Stimulated activated naive CD8-positive, alpha-beta T cell treated with anti-CD3 and anti-CD28 coated beads, Interleukin-15, Interleukin-2, amounts not matched to agents 100 U/mL and 50 U/mL, for 24 hours (primary cell): ENCODE results near the gene KMT2E.

Source experiments
- ATAC-seq: fragments of 150-1000 bp; cut with Tn5 transposase; one replicate; pipeline ENCODE4 v1.10.0; 2021
- DNase-seq: peaks from one replicate; pipeline ENCODE4 v3.0.0; 2021

The KMT2E gene

DNA sequence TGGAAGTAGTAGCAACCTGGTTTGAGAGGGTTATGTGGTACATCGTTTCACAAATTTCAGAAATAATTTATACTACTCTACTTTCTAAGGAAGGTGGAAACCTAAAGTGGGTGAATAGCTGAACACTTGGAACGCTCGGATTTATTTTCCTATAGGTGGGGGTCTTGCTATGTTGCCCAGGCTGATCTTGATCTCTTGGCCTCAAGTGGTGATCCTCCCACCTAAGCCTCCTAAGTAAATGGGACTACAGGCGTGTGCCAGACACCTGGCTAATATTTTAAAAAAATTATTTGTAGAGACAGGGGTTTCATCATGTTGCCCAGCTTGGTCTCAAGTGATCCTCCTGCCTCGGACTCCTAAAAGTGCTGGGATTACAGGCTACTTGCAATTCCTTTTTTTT is 6.7 kb upstream of the KMT2E start:
- ATAC-seq, result no peak

GRCh38 chr7:105009667-105010503 is 4.1 kb upstream of the KMT2E start:
- DNase-seq (no peak), ATAC-seq (no peak)

More for the DNA sequence above, 6.7 kb upstream of the KMT2E start:
- no peak for DNase-seq

GRCh38 chr7:105010504-105011130 is 3.4 kb upstream of the KMT2E start:
- DNase-seq, result no peak
- no peak for ATAC-seq

DNA sequence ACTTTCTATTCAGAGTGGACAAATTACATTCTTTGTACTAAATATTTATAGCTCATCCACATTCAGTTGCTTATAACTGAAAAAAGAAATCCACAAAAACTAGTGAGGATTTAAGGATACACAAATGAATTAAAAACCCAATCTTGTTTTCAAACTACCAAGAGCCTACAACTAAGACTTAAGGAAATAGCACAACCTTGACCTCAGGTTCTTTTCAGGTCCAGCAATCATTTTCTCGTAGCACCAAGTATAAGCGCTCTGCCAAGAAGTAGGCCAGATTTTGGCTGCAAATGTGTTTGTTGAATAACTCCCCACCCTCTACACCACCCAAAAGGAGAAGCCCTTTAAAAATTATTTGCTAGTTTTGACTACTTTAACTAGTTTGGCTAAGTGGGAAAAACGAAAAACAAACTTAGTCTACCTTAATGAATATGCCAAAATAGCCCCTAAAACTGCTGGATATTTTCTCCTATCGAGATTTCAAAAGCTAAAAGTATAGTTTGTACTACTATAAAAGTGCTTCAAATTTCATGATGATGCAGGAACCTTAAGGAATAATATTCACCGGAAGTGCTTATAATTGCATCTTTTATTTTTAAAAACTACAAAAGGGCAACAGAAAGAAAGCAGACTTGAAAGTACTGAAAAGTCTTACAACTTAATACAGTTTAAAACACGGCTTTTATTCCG is 2.7 kb upstream of the KMT2E start:
- ATAC-seq (no peak), DNase-seq (no peak)

DNA sequence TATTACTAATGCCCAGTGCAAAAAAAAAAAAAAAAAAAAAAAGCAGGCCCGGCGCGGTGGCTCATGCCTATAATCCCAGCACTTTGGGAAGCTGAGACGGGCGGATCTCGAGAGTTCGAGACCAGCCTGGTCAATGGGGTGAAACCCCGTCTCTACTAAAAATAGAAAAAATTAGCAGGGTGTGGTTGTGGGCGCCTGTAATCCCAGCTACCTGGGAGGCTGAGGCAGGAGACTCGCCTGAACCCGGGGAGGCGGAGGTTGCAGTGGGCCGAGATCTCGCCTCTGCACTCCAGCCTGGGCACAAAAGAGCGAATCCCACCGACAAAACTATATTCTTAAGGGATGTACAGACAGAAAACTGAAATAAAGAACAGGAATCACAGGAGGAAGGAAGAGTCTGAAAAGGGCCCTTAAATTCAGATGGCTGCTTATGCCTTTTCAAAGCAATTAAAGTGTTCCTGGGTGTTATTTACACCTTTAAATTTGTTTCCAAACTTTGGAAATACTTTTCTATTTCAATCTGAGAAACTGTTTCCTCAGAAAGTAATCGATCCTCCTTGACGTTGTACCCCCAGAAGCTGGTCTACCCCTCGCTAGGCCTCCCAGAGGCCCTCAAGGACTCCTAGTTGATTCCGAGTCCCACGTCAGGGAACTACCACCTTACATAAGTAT is 2.0 kb upstream of the KMT2E start:
- peak; percentile 57 for DNase-seq
- ATAC-seq, result no peak

GRCh38 chr7:105012503-105013220 is 1.3 kb upstream of the KMT2E start:
- ATAC-seq (peak; percentile 75), DNase-seq (peak; percentile 100)

DNA sequence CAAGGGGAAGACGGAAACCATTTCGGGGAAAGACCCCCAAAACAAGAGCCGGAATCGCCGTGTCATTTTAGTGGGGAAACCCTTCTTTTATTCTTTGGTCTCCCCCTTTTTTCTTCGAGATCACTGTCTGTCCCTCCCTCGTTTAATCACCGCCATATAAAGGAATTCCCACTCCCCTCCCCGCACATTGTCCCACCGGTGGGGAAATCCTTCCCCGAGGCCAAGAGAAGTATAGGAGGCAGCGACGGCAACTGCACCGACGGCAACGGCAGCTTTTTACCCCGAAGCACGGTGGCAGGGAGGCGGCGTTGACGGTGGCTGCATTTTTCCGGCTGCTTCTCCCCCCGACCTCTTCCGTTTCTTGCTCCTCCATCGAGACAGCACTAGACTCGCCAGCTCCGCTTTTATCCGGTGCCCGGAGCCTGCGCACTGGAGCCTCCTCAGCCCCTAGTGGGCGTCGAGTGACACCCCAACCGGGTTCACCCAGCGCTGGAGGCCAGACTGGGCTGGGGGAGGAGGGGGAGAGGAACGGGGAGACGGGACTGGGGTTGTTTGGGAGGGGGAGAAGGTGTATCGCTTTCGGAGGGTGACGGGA is 687 bp upstream of the KMT2E start:
- DNase-seq (peak; percentile 93), ATAC-seq (peak; percentile 62)

- ATAC-seq, result peak; percentile 7
- peak; percentile 58 for DNase-seq
These were observed 836 bp downstream of the KMT2E start for GRCh38 chr7:105014693-105015389.

GRCh38 chr7:105015390-105015965 is 1.5 kb downstream of the KMT2E start:
- ATAC-seq, result no peak
- peak; percentile 32 for DNase-seq

DNA sequence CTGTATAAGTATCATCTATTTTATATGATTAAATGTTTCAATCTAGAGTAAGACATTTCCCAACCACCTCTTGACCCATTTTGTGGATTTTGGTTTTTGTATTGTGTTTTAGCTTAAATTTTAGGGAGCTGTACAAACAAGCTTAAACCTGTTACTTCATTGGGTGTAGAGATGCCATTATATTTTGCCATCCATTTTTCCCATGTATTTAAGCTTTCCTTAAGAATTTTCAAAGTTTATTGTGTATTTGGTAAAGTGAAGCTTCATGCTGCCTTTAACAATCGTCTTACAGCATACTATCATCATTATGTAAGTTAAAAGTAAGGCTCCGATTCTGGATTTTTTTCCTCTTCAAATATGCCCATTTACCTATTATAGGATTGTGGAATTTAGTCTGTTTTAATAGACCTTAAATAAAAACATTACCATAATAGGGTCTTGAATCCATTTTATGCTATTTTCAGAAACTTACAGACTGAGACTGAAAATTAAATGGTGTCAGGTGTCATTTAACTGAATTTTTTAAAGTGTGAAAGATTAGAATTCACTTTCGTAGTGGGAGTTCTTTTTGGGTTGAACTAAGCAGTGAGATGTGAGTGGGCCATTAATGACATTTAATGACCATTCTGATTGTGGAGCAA is 2.2 kb downstream of the KMT2E start:
- no peak for DNase-seq
- ATAC-seq, result no peak

DNA sequence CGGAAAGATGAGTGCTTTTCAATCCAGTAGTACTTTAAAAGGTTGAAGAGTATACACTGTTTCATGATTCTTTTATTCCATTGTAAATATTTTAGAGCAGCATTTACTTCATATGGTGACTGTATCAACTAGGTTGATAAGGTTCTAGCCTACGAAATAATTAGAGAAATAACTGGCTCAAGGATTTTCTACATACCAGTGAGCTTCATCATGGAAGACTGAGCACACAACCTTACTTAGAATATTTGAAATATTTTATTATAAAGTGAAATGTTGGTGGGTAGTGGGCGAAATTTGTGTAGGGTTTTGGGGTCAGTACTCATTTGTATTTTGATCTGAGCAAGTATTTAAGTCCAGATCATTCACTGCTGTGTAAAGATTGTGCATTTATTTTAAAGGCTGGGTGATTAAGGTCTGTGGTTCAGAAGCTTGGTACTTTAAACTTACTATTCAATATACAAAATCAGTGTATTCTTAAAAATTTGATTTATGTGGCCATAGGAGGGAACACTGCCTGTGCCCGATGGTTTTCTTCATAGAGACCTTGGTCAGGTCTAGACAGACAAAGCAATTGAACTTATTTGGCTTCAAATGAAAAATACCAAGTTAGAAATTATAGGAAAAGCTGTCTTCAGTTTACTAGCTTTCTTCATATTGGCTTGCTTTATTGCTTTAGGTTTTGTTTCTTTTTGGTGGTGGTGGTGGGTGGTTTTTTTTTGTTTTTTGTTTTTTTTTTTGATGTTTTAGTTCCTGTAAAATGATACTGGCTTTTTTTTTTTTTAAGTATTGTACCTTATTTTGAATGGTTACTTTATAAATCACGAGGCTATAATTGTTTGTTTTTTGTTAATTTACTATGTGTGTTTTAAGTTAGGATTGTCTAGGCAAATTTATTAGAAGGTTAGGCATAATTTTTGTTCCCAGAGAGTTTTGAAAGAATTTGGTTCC is 3.0 kb downstream of the KMT2E start:
- DNase-seq (no peak), ATAC-seq (no peak)

DNA sequence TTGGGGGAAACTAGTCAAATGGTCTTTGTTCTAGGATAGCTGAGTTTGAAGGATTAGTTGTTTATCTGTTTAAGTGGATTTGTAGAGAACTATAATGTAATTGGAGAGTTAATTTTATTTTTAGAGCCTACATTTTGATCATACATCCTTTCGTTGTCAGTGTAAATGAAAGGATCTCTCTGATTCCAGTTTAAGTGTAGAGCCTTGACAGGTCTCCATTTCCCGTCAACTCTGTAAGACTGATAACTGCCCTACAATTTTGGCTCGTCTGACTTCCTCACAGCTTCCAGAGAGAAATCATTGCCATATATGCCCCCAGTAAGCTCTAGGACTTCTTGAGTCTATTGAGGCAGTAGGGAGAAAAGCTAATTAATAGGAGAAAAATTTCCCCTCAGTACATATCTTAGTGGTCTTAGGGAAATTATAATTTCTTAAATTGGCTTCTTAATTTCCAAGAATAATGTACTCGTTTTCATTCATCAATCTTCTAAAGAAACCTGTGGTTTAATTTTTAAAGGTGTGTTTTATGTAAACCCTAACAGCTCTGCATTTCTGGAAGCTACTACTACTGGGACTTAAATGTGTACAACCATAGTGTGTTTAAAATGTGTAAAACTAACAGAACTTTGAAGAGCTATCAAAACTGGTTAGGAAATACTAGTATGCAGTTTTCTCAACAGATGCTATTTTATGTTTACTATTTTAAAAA is 3.8 kb downstream of the KMT2E start:
- DNase-seq (no peak), ATAC-seq (no peak)

GRCh38 chr7:105019269-105019668 is 5.3 kb downstream of the KMT2E start:
- no peak for DNase-seq
- ATAC-seq, result no peak

GRCh38 chr7:105020926-105021325 is 6.9 kb downstream of the KMT2E start:
- DNase-seq (no peak), ATAC-seq (no peak)

GRCh38 chr7:105021352-105021751 is 7.3 kb downstream of the KMT2E start:
- DNase-seq (no peak), ATAC-seq (no peak)

DNA sequence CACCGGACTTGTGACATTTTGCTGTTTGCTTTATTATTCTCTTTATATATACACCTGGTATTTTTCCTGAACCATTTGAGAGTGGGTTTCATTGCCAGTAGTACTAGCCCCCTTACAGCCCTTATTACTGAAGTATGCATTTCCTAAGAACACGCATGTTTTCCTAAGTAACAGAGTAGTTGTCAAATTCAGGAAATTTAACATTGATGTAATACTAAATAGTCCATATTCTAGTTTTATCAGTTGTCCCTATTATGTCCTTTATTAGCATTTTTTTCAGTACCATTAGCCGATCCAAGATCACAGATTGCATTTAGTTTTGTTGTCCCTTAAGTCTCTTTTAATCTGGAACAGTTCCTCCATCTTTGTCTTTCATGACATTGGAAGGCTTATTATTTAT is 8.0 kb downstream of the KMT2E start:
- ATAC-seq, result no peak
- DNase-seq, result no peak

DNA sequence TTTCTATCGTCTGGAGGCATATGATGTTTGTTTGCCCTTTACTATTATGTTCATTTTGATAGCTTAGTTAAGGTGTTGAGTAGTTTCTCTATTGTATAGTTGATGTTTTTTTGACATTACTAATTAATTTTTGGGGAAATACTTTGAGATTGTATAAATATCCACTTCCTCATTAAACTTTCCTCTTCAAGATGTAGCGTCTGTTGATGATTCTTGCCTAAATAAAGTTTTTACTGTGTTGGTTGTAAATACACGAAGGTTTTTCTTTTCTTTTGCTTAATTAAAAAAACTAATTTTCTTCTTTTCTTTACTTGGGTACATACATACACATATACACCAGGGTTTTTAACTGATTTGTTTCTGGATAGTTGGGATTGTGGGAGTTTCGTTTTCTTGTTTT is 8.5 kb downstream of the KMT2E start:
- ATAC-seq (no peak), DNase-seq (no peak)

GRCh38 chr7:105024734-105025133 is 10.7 kb downstream of the KMT2E start:
- no peak for ATAC-seq
- no peak for DNase-seq
